GM11168 (cell line): ENCODE results near the gene DLST.

ENCODE experiments used
- in situ Hi-C: fragments of 300-500 bp; cut with MboI; formaldehyde crosslinking; loops from one replicate; pipeline ENCODE4 v1.12.0; 2022; ENCODE audit warnings: low sequenced_read_pairs; ENCODE audit not compliant: unreplicated experiment

Gene DLST

GRCh38 chr14:74950795-74951442 lies 69.2 kb downstream of the DLST start:
- in situ Hi-C loops: no loop called here

GRCh38 chr14:74951443-74952179 lies 69.9 kb downstream of the DLST start:
- in situ Hi-C loops: no loop called here

DNA sequence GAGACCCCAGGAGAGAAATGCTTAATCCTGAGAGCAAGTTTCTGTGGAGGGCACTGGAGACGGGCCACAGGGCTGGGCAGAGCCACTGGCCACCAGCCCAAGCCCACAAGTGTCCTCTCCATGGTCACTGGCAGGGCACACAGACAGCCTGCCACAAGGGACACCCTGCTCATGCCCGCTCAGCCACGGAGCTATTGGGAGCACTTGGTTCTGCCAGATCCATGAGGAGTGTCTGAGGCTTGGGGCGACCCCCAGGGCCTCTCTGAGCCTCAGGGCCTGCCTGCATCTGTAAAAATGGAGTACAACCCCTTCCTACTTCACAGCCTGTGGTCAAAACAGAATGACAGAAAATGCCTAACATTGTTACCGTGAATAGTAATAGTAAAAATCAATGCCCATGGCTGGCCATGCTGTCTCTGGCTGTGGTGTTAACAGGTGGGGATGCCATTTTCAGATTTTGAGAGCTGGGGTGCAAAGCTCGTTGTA lies 70.5 kb downstream of the DLST start:
- in situ Hi-C loops: no loop called here

- in situ Hi-C loops: no loop called here
Observed at GRCh38 chr14:74952697-74953484, 71.2 kb downstream of the DLST start.
